GM12891 (cell line): Measurements from ENCODE around the gene FLT4.

Experiments used
- PAX5 ChIP-seq: IDR thresholded peaks from 2 replicates; pipeline ENCODE4 v1.6.1; 2011; ENCODE audit warnings: low read length, moderate library complexity, mild to moderate bottlenecking; ENCODE audit not compliant: insufficient read depth, severe bottlenecking
- POLR2A ChIP-seq: IDR thresholded peaks from 2 replicates; pipeline ENCODE4 v1.6.1; 2011; ENCODE audit warnings: low read depth, low read length, control low read depth
- POLR2AphosphoS5 ChIP-seq: IDR thresholded peaks from 2 replicates; pipeline ENCODE4 v1.6.1; 2011; ENCODE audit warnings: low read depth, low read length, control low read depth
- POU2F2 ChIP-seq: IDR thresholded peaks from 2 replicates; pipeline ENCODE4 v1.6.1; 2011; ENCODE audit warnings: low read depth, mild to moderate bottlenecking, control low read depth, low read length, moderate library complexity
- SPI1 ChIP-seq: IDR thresholded peaks from 2 replicates; pipeline ENCODE4 v1.6.1; 2011; ENCODE audit warnings: low read depth, low read length, control low read depth
- TAF1 ChIP-seq: IDR thresholded peaks from 2 replicates; pipeline ENCODE4 v1.6.1; 2011; ENCODE audit warnings: low read depth, low read length, control low read depth

DNA sequence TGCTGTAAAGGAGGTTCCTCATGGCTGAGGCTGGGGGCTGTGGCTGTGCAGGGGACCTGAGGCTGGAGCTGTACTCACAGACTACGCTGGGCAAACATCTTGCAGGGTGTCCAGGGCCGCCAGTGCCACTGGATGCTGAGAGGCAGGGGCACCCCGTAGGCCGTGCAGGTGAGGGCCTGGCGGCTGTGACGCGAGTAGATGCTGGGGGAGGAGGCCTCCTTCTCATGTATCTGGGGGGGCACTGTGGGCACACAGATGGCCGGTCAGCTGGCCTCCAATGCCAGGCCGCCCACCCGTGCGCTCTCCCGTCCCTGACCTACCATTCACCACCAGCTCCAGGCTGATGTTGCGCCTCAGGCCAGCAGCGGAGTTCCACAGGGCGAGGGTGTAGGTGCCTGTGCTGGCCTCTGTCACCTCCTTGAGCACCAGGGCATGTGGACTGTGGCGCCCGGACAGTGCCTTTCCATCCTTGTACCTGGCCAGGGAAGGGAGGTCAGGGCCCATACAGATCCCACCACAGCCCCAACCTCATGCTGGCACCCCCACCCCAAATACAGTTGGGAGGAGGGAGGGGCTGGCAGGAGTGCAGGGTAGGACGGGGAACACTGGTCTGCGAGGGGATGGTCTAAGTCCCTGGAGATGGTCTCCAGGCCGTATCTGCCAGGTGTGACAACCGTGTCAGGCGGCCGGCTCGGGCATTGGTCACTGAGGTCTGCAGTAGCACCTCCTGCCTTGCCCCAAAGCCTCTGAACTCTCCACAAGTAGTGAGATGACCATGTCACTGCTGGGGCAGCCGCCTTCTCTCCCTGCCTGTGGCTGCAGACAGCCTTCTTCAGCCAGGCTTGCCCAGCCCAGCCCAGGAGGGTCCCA lies 23.4 kb downstream of the FLT4 start:
- TF ChIP-seq POLR2A (no peak), POLR2AphosphoS5 (no peak), TAF1 (no peak), SPI1 (no peak), POU2F2 (no peak), PAX5 (no peak)
